H54 (cell line): ENCODE measurements around the gene BRD2.

ENCODE experiments used
- DNase-seq: peaks from one replicate; pipeline ENCODE4 v3.0.0; 2011; ENCODE audit warnings: low spot score, mixed read lengths; ENCODE audit not compliant: insufficient read length
- FAIRE-seq: peaks from 3 replicates; lab custom pipeline; 2011; peaks lifted over from hg19 to GRCh38; lab: Jason Lieb, UNC
- POLR2A ChIP-seq: IDR thresholded peaks from 2 replicates; pipeline ENCODE4 v1.6.1; 2011; ENCODE audit warnings: low read depth, mild to moderate bottlenecking, low read length

Gene BRD2

DNA sequence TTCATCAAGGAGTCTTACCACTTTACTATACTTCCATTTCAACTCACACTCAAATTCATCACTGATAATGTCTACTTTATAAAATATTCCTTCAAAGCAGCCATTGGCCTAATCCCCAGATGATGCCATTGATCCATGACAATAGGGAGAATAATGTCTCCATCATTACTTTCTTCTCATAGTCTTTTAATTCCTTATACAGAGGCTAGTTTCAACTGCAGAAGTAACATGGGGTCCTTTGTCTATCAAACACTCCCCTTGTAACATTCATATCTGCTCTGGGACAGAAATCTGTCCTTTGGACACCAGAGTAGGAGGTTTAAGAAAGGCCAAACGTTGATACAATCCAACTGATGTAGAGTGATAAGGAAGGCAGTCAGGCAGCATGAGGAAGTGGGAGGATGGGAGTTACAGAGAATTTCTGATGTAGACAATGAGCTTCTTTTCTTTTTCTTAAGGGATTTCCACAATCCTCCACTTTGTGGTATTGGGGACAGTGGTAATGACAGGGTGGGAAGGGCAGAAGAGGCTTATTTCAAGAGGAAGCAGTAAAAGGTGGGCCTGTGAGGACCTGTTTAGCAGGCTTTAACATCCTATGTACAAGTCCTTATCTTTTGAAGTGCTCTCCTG lies 59.9 kb downstream of the BRD2 start:
- TF ChIP-seq POLR2A: no peak
- DNase-seq: no peak
- FAIRE-seq: no peak

DNA sequence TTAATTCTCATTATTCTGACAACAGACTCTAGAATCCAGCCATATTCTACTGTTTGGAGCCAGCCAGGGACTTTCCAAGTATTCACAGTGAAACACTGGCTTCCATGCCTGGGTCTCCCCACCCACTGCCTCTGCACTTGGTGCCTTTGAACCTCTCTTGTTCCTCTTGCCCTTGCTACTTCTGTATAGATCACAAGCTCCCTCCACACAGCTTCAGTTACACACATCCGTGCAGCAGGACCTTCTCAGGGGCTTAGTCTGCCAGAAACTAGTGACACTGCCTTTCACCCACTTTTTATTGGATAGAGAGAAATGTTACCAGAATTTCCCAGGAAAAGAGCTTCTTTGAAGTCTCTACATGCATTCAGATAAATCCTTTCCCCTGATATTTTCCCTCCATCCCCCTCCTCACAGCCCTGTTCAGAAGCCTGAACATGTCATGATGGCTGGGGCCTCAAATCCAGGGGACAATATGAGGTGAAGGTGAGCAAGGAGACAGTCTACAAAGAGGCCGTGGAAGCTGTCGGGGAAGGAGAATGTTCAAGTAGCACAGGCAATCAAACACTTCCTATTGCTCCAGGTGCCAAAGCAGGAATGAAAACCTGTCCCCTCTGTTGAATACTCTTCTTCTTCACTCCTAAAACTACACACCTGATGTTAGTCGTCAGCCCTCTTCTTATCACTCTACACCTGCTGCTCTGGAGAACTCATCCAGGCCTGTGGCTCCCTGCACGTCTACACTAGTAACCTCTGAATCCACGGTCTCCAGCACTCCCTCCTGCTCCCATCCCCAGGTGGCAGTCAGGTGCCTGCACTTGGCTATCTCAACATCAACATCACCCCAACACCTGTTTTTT lies 61.2 kb downstream of the BRD2 start:
- DNase-seq (no peak), FAIRE-seq (no peak)
- no peak for TF ChIP-seq POLR2A

DNA sequence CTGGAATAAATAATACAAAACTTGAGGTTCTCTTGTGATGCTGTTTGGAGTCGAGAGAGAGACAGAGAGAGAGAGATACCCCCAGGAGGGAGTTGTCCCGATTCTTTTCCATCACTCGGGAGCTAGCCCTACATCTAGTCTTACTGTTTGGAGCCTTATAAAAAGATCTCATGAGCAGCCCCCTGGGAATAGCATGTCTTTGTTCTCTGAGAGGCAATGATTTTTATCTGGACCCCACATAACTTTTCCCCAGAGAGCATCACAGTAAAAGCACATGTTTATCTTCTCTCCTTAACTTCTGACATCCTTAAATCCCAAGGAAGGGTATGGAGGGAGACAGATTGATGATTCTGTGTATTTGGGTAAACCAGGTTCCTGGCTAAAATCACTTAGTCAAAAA lies 61.9 kb downstream of the BRD2 start:
- DNase-seq (no peak), FAIRE-seq (no peak)
- no peak for TF ChIP-seq POLR2A
